ENCODE measurements around the gene TLE5.

DNA sequence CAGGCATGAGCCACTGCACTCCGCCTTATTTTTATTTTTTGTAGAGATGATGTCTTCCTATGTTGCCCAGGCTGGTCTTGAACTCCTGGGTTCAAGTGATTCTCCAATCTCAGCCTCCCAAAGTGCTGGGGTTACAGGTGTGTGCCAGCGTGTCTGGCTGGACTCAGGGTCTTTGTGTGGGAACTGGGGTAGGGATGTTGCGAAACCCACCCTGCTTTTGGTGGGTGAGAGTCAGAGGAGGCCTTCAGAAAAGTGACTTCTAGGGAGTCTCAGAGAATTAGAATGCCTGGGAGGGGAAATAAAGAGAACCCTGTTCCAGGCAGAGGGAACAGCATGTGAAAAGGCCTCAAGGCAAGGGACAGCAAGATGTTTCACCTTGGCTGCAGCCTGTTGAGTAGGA lies 13.2 kb downstream of the TLE5 start:
- TF ChIP-seq, protein P1, sequence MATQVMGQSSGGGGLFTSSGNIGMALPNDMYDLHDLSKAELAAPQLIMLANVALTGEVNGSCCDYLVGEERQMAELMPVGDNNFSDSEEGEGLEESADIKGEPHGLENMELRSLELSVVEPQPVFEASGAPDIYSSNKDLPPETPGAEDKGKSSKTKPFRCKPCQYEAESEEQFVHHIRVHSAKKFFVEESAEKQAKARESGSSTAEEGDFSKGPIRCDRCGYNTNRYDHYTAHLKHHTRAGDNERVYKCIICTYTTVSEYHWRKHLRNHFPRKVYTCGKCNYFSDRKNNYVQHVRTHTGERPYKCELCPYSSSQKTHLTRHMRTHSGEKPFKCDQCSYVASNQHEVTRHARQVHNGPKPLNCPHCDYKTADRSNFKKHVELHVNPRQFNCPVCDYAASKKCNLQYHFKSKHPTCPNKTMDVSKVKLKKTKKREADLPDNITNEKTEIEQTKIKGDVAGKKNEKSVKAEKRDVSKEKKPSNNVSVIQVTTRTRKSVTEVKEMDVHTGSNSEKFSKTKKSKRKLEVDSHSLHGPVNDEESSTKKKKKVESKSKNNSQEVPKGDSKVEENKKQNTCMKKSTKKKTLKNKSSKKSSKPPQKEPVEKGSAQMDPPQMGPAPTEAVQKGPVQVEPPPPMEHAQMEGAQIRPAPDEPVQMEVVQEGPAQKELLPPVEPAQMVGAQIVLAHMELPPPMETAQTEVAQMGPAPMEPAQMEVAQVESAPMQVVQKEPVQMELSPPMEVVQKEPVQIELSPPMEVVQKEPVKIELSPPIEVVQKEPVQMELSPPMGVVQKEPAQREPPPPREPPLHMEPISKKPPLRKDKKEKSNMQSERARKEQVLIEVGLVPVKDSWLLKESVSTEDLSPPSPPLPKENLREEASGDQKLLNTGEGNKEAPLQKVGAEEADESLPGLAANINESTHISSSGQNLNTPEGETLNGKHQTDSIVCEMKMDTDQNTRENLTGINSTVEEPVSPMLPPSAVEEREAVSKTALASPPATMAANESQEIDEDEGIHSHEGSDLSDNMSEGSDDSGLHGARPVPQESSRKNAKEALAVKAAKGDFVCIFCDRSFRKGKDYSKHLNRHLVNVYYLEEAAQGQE (IDR thresholded peaks at IDR 0.05; ENCODE audit: insufficient read depth in 1 of 2, low read depth in 2 of 2, low read length in 2 of 2) = no peak
- TF ChIP-seq POLR2AphosphoS5 (IDR thresholded peaks at IDR 0.05; ENCODE audit: low read depth, low read length) = no peak

All from PFSK-1 (cell line).